IMR-90 (cell line): ENCODE measurements around the gene FCGR3B. TPM values are rescaled to one million over a fixed set of nuclear protein-coding genes. Genes with fewer than 3 reads are reported as not detected.
"Not testable (repeated sequence)": the region's sequence is repeated elsewhere in the genome, so short reads cannot be mapped to it uniquely, and the experiment has no call there.

ENCODE experiments used
- ATAC-seq: fragments of 200-7000 bp; cut with Tn5 transposase; 2 replicates; pipeline ENCODE4 v1.9.1; 2020; ENCODE audit warnings: low read depth, mild to moderate bottlenecking, moderate library complexity
- BruUV-seq: library from RNA; stranded (reverse); fragments of 400-500 nt; replicated peaks from 2 replicates; lab custom pipeline; 2021; lab: Mats Ljungman, UMichigan
- CTCF ChIA-PET: fragments of 300-600 bp; formaldehyde crosslinking; extraction: SDS; loops from one replicate; lab custom pipeline; 2021; ENCODE audit warnings: antibody characterized with exemption; lab: Yijun Ruan, JAX
- POLR2A ChIA-PET: fragments of 300-600 bp; sonication (Branson Sonifier 250); formaldehyde crosslinking; loops from one replicate; lab custom pipeline; 2022; ENCODE audit warnings: antibody characterized with exemption; ENCODE audit not compliant: unreplicated experiment; lab: Charles Lee
- DNase-seq: peaks from one replicate; pipeline ENCODE4 v3.0.0; 2013
- H2AFZ ChIP-seq: replicated peaks from 2 replicates; pipeline ENCODE3; 2013; ENCODE audit warnings: low read length, mild to moderate bottlenecking; ENCODE audit not compliant: poor library complexity
- H2AK5ac ChIP-seq: 2 replicates; pipeline ENCODE4 v1.6.1; 2013; ENCODE audit warnings: low read depth, low read length, inconsistent platforms
- H2AK9ac ChIP-seq: replicated peaks from 2 replicates; pipeline ENCODE3; 2013; ENCODE audit warnings: mild to moderate bottlenecking, low read depth, low read length, moderate library complexity; ENCODE audit not compliant: poor library complexity
- H2BK120ac ChIP-seq: 2 replicates; pipeline ENCODE4 v1.6.1; 2013; ENCODE audit warnings: low read depth, low read length, inconsistent platforms
- H2BK15ac ChIP-seq: 3 replicates; pipeline ENCODE4 v1.6.1; 2013; ENCODE audit warnings: low read depth, low read length, inconsistent platforms
- H2BK20ac ChIP-seq: 2 replicates; pipeline ENCODE4 v1.6.1; 2013; ENCODE audit warnings: low read depth, mild to moderate bottlenecking, inconsistent platforms, low read length, moderate library complexity
- H2BK5ac ChIP-seq: 2 replicates; pipeline ENCODE4 v1.6.1; 2013; ENCODE audit warnings: mild to moderate bottlenecking, low read depth, low read length, inconsistent platforms; ENCODE audit not compliant: poor library complexity, severe bottlenecking
- H3K14ac ChIP-seq: replicated peaks from 2 replicates; pipeline ENCODE4 v1.6.1; 2013; ENCODE audit warnings: low read depth, low read length, inconsistent platforms
- H3K18ac ChIP-seq: 2 replicates; pipeline ENCODE4 v1.6.1; 2013; ENCODE audit warnings: low read depth, low read length, control low read depth
- H3K23ac ChIP-seq: 2 replicates; pipeline ENCODE4 v1.6.1; 2013; ENCODE audit warnings: low read depth, low read length, inconsistent platforms
- H3K27ac ChIP-seq: 2 replicates; pipeline ENCODE4 v1.5.1; 2013; ENCODE audit warnings: mild to moderate bottlenecking, control low read depth, low read length; ENCODE audit not compliant: insufficient read depth
- H3K27me3 ChIP-seq: 2 replicates; pipeline ENCODE4 v1.6.1; 2013; ENCODE audit warnings: low read length; ENCODE audit not compliant: control insufficient read depth, insufficient read depth
- H3K36me3 ChIP-seq: 2 replicates; pipeline ENCODE4 v1.6.1; 2013; ENCODE audit warnings: low read length, mixed read lengths; ENCODE audit not compliant: control insufficient read depth, insufficient read depth
- H3K4ac ChIP-seq: 2 replicates; pipeline ENCODE4 v1.6.1; 2013; ENCODE audit warnings: low read depth, low read length, inconsistent platforms
- H3K4me1 ChIP-seq: 2 replicates; pipeline ENCODE4 v1.6.1; 2013; ENCODE audit warnings: low read length, mixed read lengths; ENCODE audit not compliant: control insufficient read depth, insufficient read depth
- H3K4me2 ChIP-seq: 2 replicates; pipeline ENCODE4 v1.6.1; 2013; ENCODE audit warnings: low read depth, mild to moderate bottlenecking, control low read depth, low read length, moderate library complexity
- H3K4me3 ChIP-seq: 2 replicates; pipeline ENCODE4 v1.5.1; 2013; ENCODE audit warnings: low read depth, mild to moderate bottlenecking, control low read depth, low read length, moderate library complexity; ENCODE audit not compliant: insufficient read depth
- H3K56ac ChIP-seq: 2 replicates; pipeline ENCODE4 v1.6.1; 2013; ENCODE audit warnings: low read length, inconsistent platforms; ENCODE audit not compliant: insufficient read depth; ENCODE audit errors: extremely low read depth
- H3K79me1 ChIP-seq, 2 experiments: 2 replicates each; pipeline ENCODE4 v1.6.1; 2013; ENCODE audit warnings: low read length in 2 of 2, inconsistent platforms in 1 of 2, low read depth in 1 of 2
- H3K9ac ChIP-seq: 2 replicates; pipeline ENCODE4 v1.6.1; 2013; ENCODE audit warnings: low read depth, low read length, control low read depth
- H3K9me1 ChIP-seq: 2 replicates; pipeline ENCODE4 v1.6.1; 2013; ENCODE audit warnings: low read length, inconsistent platforms; ENCODE audit not compliant: insufficient read depth
- H3K9me3 ChIP-seq: 2 replicates; pipeline ENCODE4 v1.6.1; 2013; ENCODE audit warnings: low read length; ENCODE audit not compliant: control insufficient read depth, insufficient read depth
- H4K20me1 ChIP-seq: 2 replicates; pipeline ENCODE4 v1.6.1; 2013; ENCODE audit warnings: low read length, inconsistent platforms; ENCODE audit not compliant: insufficient read depth
- H4K5ac ChIP-seq: 2 replicates; pipeline ENCODE4 v1.6.1; 2013; ENCODE audit warnings: mild to moderate bottlenecking, low read depth, low read length, control low read depth
- H4K8ac ChIP-seq, 2 experiments: 2 replicates each; pipeline ENCODE4 v1.6.1; 2013; ENCODE audit warnings: low read depth in 2 of 2, low read length in 2 of 2, control low read depth in 1 of 2, inconsistent platforms in 1 of 2
- H4K91ac ChIP-seq: 2 replicates; pipeline ENCODE4 v1.6.1; 2013; ENCODE audit warnings: low read depth, low read length, inconsistent platforms; ENCODE audit not compliant: insufficient read depth
- WGBS, 2 experiments: methylation state at CpG; one replicate each; pipeline versions ENCODE4 v1.1.5 to v1.1.7; 2013; ENCODE audit warnings: missing lambda C conversion rate in 2 of 2; ENCODE audit not compliant: insufficient read length in 1 of 2; ENCODE audit errors: extremely low coverage in 2 of 2; 5-methylcytosine and 5-hydroxymethylcytosine counted together
- dilution Hi-C: fragments of 300-500 bp; cut with HindIII; formaldehyde crosslinking; loops from one replicate; pipeline ENCODE4 v1.14.3; 2018; ENCODE audit warnings: low sequenced_read_pairs; ENCODE audit not compliant: unreplicated experiment
- in situ Hi-C: fragments of 300-500 bp; cut with MboI; formaldehyde crosslinking; loops from 3 replicates; pipeline ENCODE4 v1.14.3; 2019; ENCODE audit warnings: low sequenced_read_pairs, inconsistent platforms, mixed read lengths
- intact Hi-C: fragments of 100-400 bp; cut with micrococcal nuclease; formaldehyde crosslinking; loops from 2 replicates; pipeline ENCODE4 v1.10.0; 2022
- polyA plus RNA-seq, 3 experiments: library from polyadenylated mRNA; depleted of rRNA; stranded (reverse); fragments of >200 nt; gene quantifications; 2 replicates each; pipeline ENCODE4 v1.2.3, GENCODE V29; 2012; ENCODE audit warnings: low replicate concordance in 1 of 3
- total RNA-seq: library from RNA; depleted of rRNA; stranded (reverse); fragments of >200 nt; gene quantifications from 2 replicates; pipeline ENCODE4 v1.2.3, GENCODE V29; 2012

The FCGR3B gene
- total and polyA plus RNA-seq, 2 of the 4 experiments (the other 2 are of a cell fraction), result not detected

- H3K27me3 ChIP-seq, H4K5ac ChIP-seq, H3K23ac ChIP-seq, H4K91ac ChIP-seq, H2BK20ac ChIP-seq, H2BK120ac ChIP-seq, H3K4me2 ChIP-seq, DNase-seq, in situ Hi-C loops, dilution Hi-C loops, H3K9me3 ChIP-seq, POLR2A ChIA-PET, H3K4me1 ChIP-seq, intact Hi-C loops, H4K8ac ChIP-seq, H3K18ac ChIP-seq, H2BK5ac ChIP-seq, CTCF ChIA-PET, ATAC-seq, H2BK15ac ChIP-seq, H3K56ac ChIP-seq, H3K4me3 ChIP-seq, H3K9me1 ChIP-seq, H3K9ac ChIP-seq, H2AFZ ChIP-seq, H2AK5ac ChIP-seq, H3K4ac ChIP-seq, BruUV-seq, H3K79me1 ChIP-seq, H3K27ac ChIP-seq, H3K36me3 ChIP-seq, H4K20me1 ChIP-seq, H2AK9ac ChIP-seq, H3K14ac ChIP-seq: not testable (repeated sequence)
- no CpG with 5 or more reads among the region's 9 CpGs for WGBS, 2 experiments
These were observed 30.8 kb upstream of the FCGR3B start for GRCh38 chr1:161661660-161662311.

- H3K36me3 ChIP-seq, H2AK9ac ChIP-seq, H3K9ac ChIP-seq, BruUV-seq, H2BK5ac ChIP-seq, CTCF ChIA-PET, H2BK120ac ChIP-seq, ATAC-seq, H3K18ac ChIP-seq, H2AK5ac ChIP-seq, H3K14ac ChIP-seq, H3K79me1 ChIP-seq, H2BK15ac ChIP-seq, DNase-seq, H4K5ac ChIP-seq, H2BK20ac ChIP-seq, H3K27ac ChIP-seq, H3K4me3 ChIP-seq, H3K4me2 ChIP-seq, H3K9me1 ChIP-seq, H3K9me3 ChIP-seq, H4K91ac ChIP-seq, H3K4ac ChIP-seq, dilution Hi-C loops, intact Hi-C loops, H3K4me1 ChIP-seq, H3K23ac ChIP-seq, POLR2A ChIA-PET, H2AFZ ChIP-seq, H4K8ac ChIP-seq, in situ Hi-C loops, H4K20me1 ChIP-seq, H3K27me3 ChIP-seq, H3K56ac ChIP-seq: not testable (repeated sequence)
These were observed 27.5 kb upstream of the FCGR3B start for GRCh38 chr1:161658524-161658923.
